ENCODE measurements around the gene CD53. TPM values are rescaled to one million over a fixed set of nuclear protein-coding genes. Genes with fewer than 3 reads are reported as not detected.

The CD53 gene
- total and polyA plus RNA-seq, 2 of the 4 experiments (the other 2 are of a cell fraction): not detected

- no TSS peak for BruUV-seq (replicated peaks)
- no peak overlapping the region for H3K14ac ChIP-seq (replicated peaks; ENCODE audit: low read depth, low read length)
- no peak overlapping the region for H2AFZ ChIP-seq (replicated peaks; ENCODE audit: low read length, poor library complexity)
These were observed 63.6 kb downstream of the CD53 start for GRCh38 chr1:110936567-110936966.

More at GRCh38 chr1:110936567-110936966, 63.6 kb downstream of the CD53 start:
- Histone ChIP-seq H2BK15ac (ENCODE audit: low read depth, low read length) (no peak overlapping the region), H3K27ac (ENCODE audit: insufficient read depth, low read length) (no peak overlapping the region), H3K79me1 (ENCODE audit: low read depth in 1 of 2, low read length in 2 of 2) (no peaks in the 10 kb centered on the region), H3K9me3 (ENCODE audit: control insufficient read depth, insufficient read depth, low read length) (peaks cover 2% of the 10 kb centered on the region; the same call in 1 of the 2 replicates), H2BK20ac (ENCODE audit: low read depth, low read length) (no peak overlapping the region), H3K56ac (ENCODE audit: extremely low read depth, insufficient read depth, low read length) (no peak overlapping the region), H2AK5ac (ENCODE audit: low read depth, low read length) (no peak overlapping the region), H3K9me1 (ENCODE audit: insufficient read depth, low read length) (no peaks in the 10 kb centered on the region), H3K36me3 (ENCODE audit: control insufficient read depth, insufficient read depth, low read length) (no peaks in the 10 kb centered on the region), H3K18ac (ENCODE audit: low read depth, low read length) (no peak overlapping the region), H3K4me2 (ENCODE audit: low read depth, low read length) (no peak overlapping the region), H4K8ac (ENCODE audit: low read depth in 2 of 2, low read length in 2 of 2) (no peak overlapping the region), H3K4me3 (ENCODE audit: insufficient read depth, low read depth, low read length) (no peak overlapping the region), H2BK120ac (ENCODE audit: low read depth, low read length) (no peak overlapping the region), H3K4me1 (ENCODE audit: control insufficient read depth, insufficient read depth, low read length) (no peaks in the 10 kb centered on the region), H4K5ac (ENCODE audit: low read depth, low read length) (no peak overlapping the region), H4K20me1 (ENCODE audit: insufficient read depth, low read length) (no peaks in the 10 kb centered on the region), H4K91ac (ENCODE audit: insufficient read depth, low read depth, low read length) (no peak overlapping the region), H2BK5ac (ENCODE audit: low read depth, low read length, poor library complexity, severe bottlenecking) (no peak overlapping the region), H2AK9ac (replicated peaks; ENCODE audit: low read depth, low read length, poor library complexity) (no peak overlapping the region), H3K9ac (ENCODE audit: low read depth, low read length) (no peak overlapping the region), H3K4ac (ENCODE audit: low read depth, low read length) (no peak overlapping the region), H3K23ac (ENCODE audit: low read depth, low read length) (no peak overlapping the region), H3K27me3 (ENCODE audit: control insufficient read depth, insufficient read depth, low read length) (no peaks in the 10 kb centered on the region)
- no CpG with 5 or more reads among the region's 1 CpG for WGBS, 2 experiments (ENCODE audit: extremely low coverage in 2 of 2, insufficient read length in 1 of 2)
- POLR2A ChIA-PET (ENCODE audit: unreplicated experiment): no interaction called here
- TF ChIP-seq NFE2L2 (IDR thresholded peaks at IDR 0.05; ENCODE audit: low read depth, low read length) (no peak), MXI1 (IDR thresholded peaks at IDR 0.05; ENCODE audit: borderline replicate concordance, low read depth, low read length) (no peak), MAFK (IDR thresholded peaks at IDR 0.05; ENCODE audit: low read depth, low read length) (no peak), CHD1 (IDR thresholded peaks at IDR 0.05; ENCODE audit: low read depth, low read length) (no peak), CTCF (conservative IDR thresholded peaks at IDR 0.05; ENCODE audit: low read depth, low read length) (no peak)
- CTCF ChIA-PET: no interaction called here
- no peak for DNase-seq
- intact Hi-C loops (cut with micrococcal nuclease) (no loop called here), in situ Hi-C loops (cut with MboI; ENCODE audit: low sequenced_read_pairs) (no loop called here), dilution Hi-C loops (cut with HindIII; ENCODE audit: low sequenced_read_pairs, unreplicated experiment) (no loop called here)
- no peak for ATAC-seq (ENCODE audit: low read depth)

Measured in IMR-90 (cell line).